ENCODE results near the gene SPTBN4. TPM values are rescaled to one million over a fixed set of nuclear protein-coding genes. Genes with fewer than 3 reads are reported as not detected.

Gene SPTBN4
- total and polyA plus RNA-seq, 10 of the 15 experiments (the other 5 are each of a cell fraction or from before 2014, with no cell fraction given), result 0.04 to 1.1 (median 0.34) TPM; not detected in 1

GRCh38 chr19:40585241-40585981 is 118.6 kb downstream of the SPTBN4 start:
- H3K9ac ChIP-seq (ENCODE audit: control insufficient read depth, insufficient read depth, low read length), result no peak overlapping the region
- in situ Hi-C loops (cut with MboI), result no loop called here

More at GRCh38 chr19:40585241-40585981, 118.6 kb downstream of the SPTBN4 start:
- WGBS (ENCODE audit: insufficient coverage, insufficient replicate concordance, low lambda C conversion rate, missing lambda C conversion rate), result 45% methylated on average over 11 of the region's 11 CpGs
- FAIRE-seq (peak; percentile 35), DNase-seq (ENCODE audit: low read depth, low spot score) (no peak), ATAC-seq (no peak)
- SMC1A ChIA-PET (ENCODE audit: uncharacterized antibody, unreplicated experiment), result no interaction called here
- TF ChIP-seq NFIC (IDR thresholded peaks at IDR 0.05; ENCODE audit: low read depth, low read length) (no peak), ZBTB33 (IDR thresholded peaks at IDR 0.05) (no peak), IKZF1 (conservative IDR thresholded peaks at IDR 0.05) (no peak), KAT2A (conservative IDR thresholded peaks at IDR 0.05; ENCODE audit: control insufficient read depth, low read depth, low read length) (no peak), SP1 (IDR thresholded peaks at IDR 0.05; ENCODE audit: low read depth, low read length) (no peak), MAX (IDR thresholded peaks at IDR 0.05; ENCODE audit: low read depth, low read length) (no peak), ZNF622 (IDR thresholded peaks at IDR 0.05) (no peak), TARDBP (IDR thresholded peaks at IDR 0.05; ENCODE audit: borderline replicate concordance) (no peak), RELB (IDR thresholded peaks at IDR 0.05; ENCODE audit: low read depth) (no peak), ATF7 (IDR thresholded peaks at IDR 0.05; ENCODE audit: low read depth) (no peak), CREM (IDR thresholded peaks at IDR 0.05; ENCODE audit: low read depth) (no peak), SREBF2 (IDR thresholded peaks at IDR 0.05; ENCODE audit: low read length) (no peak), NFYA (IDR thresholded peaks at IDR 0.05; ENCODE audit: borderline replicate concordance, low read depth, low read length) (no peak), RCOR1 (conservative IDR thresholded peaks at IDR 0.05; ENCODE audit: low read depth, low read length) (no peak)
- no peak overlapping the region for H3K27ac ChIP-seq (ENCODE audit: control insufficient read depth, insufficient read depth)
- no peak overlapping the region for H3K4me3 ChIP-seq
- H3K79me2 ChIP-seq (ENCODE audit: control insufficient read depth, insufficient read depth, low read length), result no peaks in the 10 kb centered on the region
- H3K4me2 ChIP-seq (ENCODE audit: control insufficient read depth, insufficient read depth), result no peak overlapping the region
- H3K4me1 ChIP-seq (ENCODE audit: control insufficient read depth, insufficient read depth, low read length), result peaks cover 9% of the 10 kb centered on the region
- H2AFZ ChIP-seq (ENCODE audit: control insufficient read depth, low read depth, low read length), result no peak overlapping the region
- no peaks in the 10 kb centered on the region for H3K9me3 ChIP-seq (replicated peaks; ENCODE audit: control insufficient read depth, insufficient read depth, low read length)
- CTCF ChIA-PET, result no interaction called here
- H3K27me3 ChIP-seq (replicated peaks in 1 of 2; ENCODE audit: control insufficient read depth in 2 of 2, insufficient read depth in 2 of 2, low read length in 1 of 2), result no peaks in the 10 kb centered on the region
- BruUV-seq (replicated peaks), result no TSS peak
- intact Hi-C loops (cut with micrococcal nuclease; ENCODE audit: unreplicated experiment), result no loop called here
- H3K36me3 ChIP-seq (ENCODE audit: control insufficient read depth in 2 of 2, insufficient read depth in 2 of 2, low read length in 1 of 2), result peaks cover 5 to 12% of the 10 kb centered on the region in 2 experiments
- RAD21 ChIA-PET (ENCODE audit: unreplicated experiment), result no interaction called here
- no peaks in the 10 kb centered on the region for H4K20me1 ChIP-seq (ENCODE audit: control insufficient read depth, insufficient read depth)
- POLR2A ChIA-PET, result interaction anchor here (0.7 kb wide), 1 partner anchor 15 kb away, joined by 3 read pairs; no protein-coding TSS in a partner anchor
